H9 (cell line): ENCODE measurements around the gene LTBP2. TPM values are rescaled to one million over a fixed set of nuclear protein-coding genes. Genes with fewer than 3 reads are reported as not detected.
A peak's percentile ranks its signal among the peaks of the same experiment; 100 is the strongest.

Experiments
- DNase-seq: peaks from one replicate; pipeline ENCODE4 v3.0.0-alpha.2; 2017
- H2AFZ ChIP-seq: one replicate; pipeline ENCODE4 v1.6.1; 2013; ENCODE audit warnings: mild to moderate bottlenecking, low read length, control low read depth, moderate library complexity
- H2AK5ac ChIP-seq: 2 replicates; pipeline ENCODE4 v1.6.1; 2013; ENCODE audit warnings: low read length, control low read depth, mixed read lengths; ENCODE audit not compliant: insufficient read length
- H2BK120ac ChIP-seq: one replicate; pipeline ENCODE4 v1.6.1; 2013; ENCODE audit warnings: low read depth, mild to moderate bottlenecking, low read length, control low read depth, inconsistent platforms; ENCODE audit not compliant: poor library complexity, severe bottlenecking
- H2BK12ac ChIP-seq: 2 replicates; pipeline ENCODE4 v1.6.1; 2013; ENCODE audit warnings: low read length, control low read depth, mixed read lengths, low read depth; ENCODE audit not compliant: insufficient read length
- H2BK15ac ChIP-seq: 2 replicates; pipeline ENCODE4 v1.6.1; 2013; ENCODE audit warnings: low read depth, low read length, control low read depth
- H2BK20ac ChIP-seq: one replicate; pipeline ENCODE4 v1.6.1; 2013; ENCODE audit warnings: low read depth, mild to moderate bottlenecking, low read length, control low read depth, inconsistent platforms; ENCODE audit not compliant: poor library complexity, severe bottlenecking
- H2BK5ac ChIP-seq: 2 replicates; pipeline ENCODE4 v1.6.1; 2013; ENCODE audit warnings: low read length, control low read depth, mixed read lengths; ENCODE audit not compliant: insufficient read length
- H3K14ac ChIP-seq: 2 replicates; pipeline ENCODE4 v1.6.1; 2013; ENCODE audit warnings: low read length, control low read depth; ENCODE audit not compliant: insufficient read depth
- H3K18ac ChIP-seq: 2 replicates; pipeline ENCODE4 v1.6.1; 2013; ENCODE audit warnings: low read depth, mild to moderate bottlenecking, mixed read lengths, low read length, control low read depth; ENCODE audit not compliant: insufficient read length
- H3K23ac ChIP-seq: 2 replicates; pipeline ENCODE4 v1.6.1; 2013; ENCODE audit warnings: low read length, control low read depth, mixed read lengths, low read depth; ENCODE audit not compliant: insufficient read length
- H3K23me2 ChIP-seq: 2 replicates; pipeline ENCODE4 v1.6.1; 2013; ENCODE audit warnings: low read depth, mild to moderate bottlenecking, mixed read lengths, low read length, control low read depth; ENCODE audit not compliant: insufficient read length, poor library complexity, severe bottlenecking
- H3K27ac ChIP-seq: 2 replicates; pipeline ENCODE4 v1.5.1; 2013; ENCODE audit warnings: low read length, control low read depth, mixed read lengths, low read depth; ENCODE audit not compliant: insufficient read length
- H3K27me3 ChIP-seq: 2 replicates; pipeline ENCODE4 v1.6.1; 2013; ENCODE audit warnings: low read length, control low read depth, inconsistent platforms; ENCODE audit not compliant: insufficient read depth
- H3K4ac ChIP-seq: 2 replicates; pipeline ENCODE4 v1.6.1; 2013; ENCODE audit warnings: low read depth, mild to moderate bottlenecking, control low read depth, inconsistent platforms, low read length, moderate library complexity
- H3K4me1 ChIP-seq: 2 replicates; pipeline ENCODE4 v1.6.1; 2013; ENCODE audit warnings: low read length, control low read depth, inconsistent platforms; ENCODE audit not compliant: insufficient read depth
- H3K4me2 ChIP-seq: 2 replicates; pipeline ENCODE4 v1.6.1; 2013; ENCODE audit warnings: low read length, control low read depth, mixed read lengths; ENCODE audit not compliant: insufficient read length, insufficient read depth
- H3K56ac ChIP-seq: 2 replicates; pipeline ENCODE4 v1.6.1; 2013; ENCODE audit warnings: low read depth, mild to moderate bottlenecking, mixed read lengths, low read length, control low read depth; ENCODE audit not compliant: insufficient read length
- H3K79me1 ChIP-seq: 2 replicates; pipeline ENCODE4 v1.6.1; 2013; ENCODE audit warnings: low read depth, mild to moderate bottlenecking, moderate library complexity, low read length, control low read depth, inconsistent platforms; ENCODE audit not compliant: insufficient read depth, poor library complexity, severe bottlenecking
- H3K79me2 ChIP-seq: 2 replicates; pipeline ENCODE4 v1.6.1; 2013; ENCODE audit warnings: low read length, control low read depth, inconsistent platforms; ENCODE audit not compliant: insufficient read depth
- H3K9ac ChIP-seq: 2 replicates; pipeline ENCODE4 v1.6.1; 2013; ENCODE audit warnings: low read length, control low read depth, mixed read lengths; ENCODE audit not compliant: insufficient read length; ENCODE audit errors: extremely low read depth
- H3K9me3 ChIP-seq: one replicate; pipeline ENCODE4 v1.6.1; 2013; ENCODE audit warnings: low read depth, low read length, inconsistent platforms; ENCODE audit not compliant: control insufficient read depth
- H3T11ph ChIP-seq: one replicate; pipeline ENCODE4 v1.6.1; 2013; ENCODE audit warnings: mild to moderate bottlenecking, low read length, control low read depth, inconsistent platforms
- H4K20me1 ChIP-seq: one replicate; pipeline ENCODE4 v1.6.1; 2013; ENCODE audit not compliant: control insufficient read depth, insufficient read length, insufficient read depth
- H4K5ac ChIP-seq: 2 replicates; pipeline ENCODE4 v1.6.1; 2013; ENCODE audit warnings: low read depth, mild to moderate bottlenecking, mixed read lengths, low read length, control low read depth; ENCODE audit not compliant: insufficient read length
- H4K8ac ChIP-seq: replicated peaks from 2 replicates; pipeline ENCODE4 v1.6.1; 2013; ENCODE audit warnings: low read length, control low read depth, mixed read lengths, low read depth; ENCODE audit not compliant: insufficient read length
- H4K91ac ChIP-seq: 2 replicates; pipeline ENCODE4 v1.6.1; 2013; ENCODE audit warnings: low read depth, mild to moderate bottlenecking, moderate library complexity, mixed read lengths, low read length, control low read depth; ENCODE audit not compliant: insufficient read length
- H3K27ac Mint-ChIP-seq, 3 experiments: 2 replicates in 2 of 3; 3 replicates in 1 of 3; pipeline ENCODE4 v1.8.0; 2020 to 2021; ENCODE audit warnings: mixed read lengths in 3 of 3, mild to moderate bottlenecking in 1 of 3, moderate library complexity in 1 of 3
- H3K27me3 Mint-ChIP-seq: 2 replicates; pipeline ENCODE4 v1.8.0; 2021; ENCODE audit warnings: low read depth, mild to moderate bottlenecking, moderate library complexity, mixed read lengths
- H3K36me3 Mint-ChIP-seq, 3 experiments: 2 replicates in 2 of 3; 3 replicates in 1 of 3; pipeline ENCODE4 v1.8.0; 2020 to 2021; ENCODE audit warnings: low read depth in 3 of 3, mixed read lengths in 3 of 3; ENCODE audit not compliant: insufficient read depth in 1 of 3
- H3K4me1 Mint-ChIP-seq, 2 experiments: 2 replicates each; pipeline ENCODE4 v1.8.0; 2020; ENCODE audit warnings: mixed read lengths in 2 of 2
- H3K4me3 Mint-ChIP-seq, 2 experiments: 2 replicates in 1 of 2; 3 replicates in 1 of 2; pipeline ENCODE4 v1.8.0; 2020 to 2021; ENCODE audit warnings: mild to moderate bottlenecking in 2 of 2, mixed read lengths in 2 of 2, moderate library complexity in 1 of 2
- H3K9me3 Mint-ChIP-seq, 2 experiments: 2 replicates in 1 of 2; 3 replicates in 1 of 2; pipeline ENCODE4 v1.8.0; 2020; ENCODE audit warnings: mild to moderate bottlenecking in 2 of 2, mixed read lengths in 2 of 2, moderate library complexity in 1 of 2
- CTCF ChIP-seq: fragments of 200-600 bp; sonication (generic); conservative IDR thresholded peaks from 3 replicates; pipeline ENCODE4 v1.8.0; 2021; ENCODE audit warnings: antibody characterized with exemption, mild to moderate bottlenecking
- WGBS: extraction: QIAGEN DNeasy Blood & Tissue Kit; methylation state at CpG from one replicate; pipeline ENCODE4 v1.1.7; 2013; ENCODE audit warnings: missing lambda C conversion rate, low lambda C conversion rate, mixed read lengths; ENCODE audit not compliant: insufficient read length; ENCODE audit errors: extremely low coverage; 5-methylcytosine and 5-hydroxymethylcytosine counted together
- total RNA-seq: library from RNA; stranded (reverse); gene quantifications from 2 replicates; pipeline ENCODE4 v1.2.1, GENCODE V29; 2021

The LTBP2 gene
- total RNA-seq, 1 experiment from 2014 or later, result 0.77 TPM

GRCh38 chr14:74653386-74654138 is 41.5 kb upstream of the LTBP2 start:
- no peak overlapping the region for H2AK5ac ChIP-seq
- no peak overlapping the region for H2AFZ ChIP-seq
- no peak overlapping the region for H4K5ac ChIP-seq
- no CpG with 5 or more reads among the region's 15 CpGs for WGBS
- no peaks in the 10 kb centered on the region for H3K79me2 ChIP-seq
- Mint-ChIP-seq H3K4me3 (no peak overlapping the region), H3K36me3 (peaks cover 0 to 9% (median 0%) of the 10 kb centered on the region in 3 experiments; a peak in 1 of 7 replicates), H3K9me3 (no peaks in the 10 kb centered on the region), H3K4me1 (peaks cover 5 to 7% of the 10 kb centered on the region in 2 experiments; a peak in 2 of 4 replicates), H3K27ac (peak overlapping the region in 2 of 3 experiments; percentile 57 to 77; a peak in 2 of 7 replicates), H3K27me3 (peaks cover 2% of the 10 kb centered on the region)
- no peak overlapping the region for H3K14ac ChIP-seq
- no peak overlapping the region for H2BK15ac ChIP-seq
- H3K56ac ChIP-seq, result no peak overlapping the region
- no peak overlapping the region for H4K8ac ChIP-seq
- no peaks in the 10 kb centered on the region for H3K23me2 ChIP-seq
- no peaks in the 10 kb centered on the region for H3K79me1 ChIP-seq
- no peak overlapping the region for H3K18ac ChIP-seq
- no peak overlapping the region for H2BK120ac ChIP-seq
- H4K20me1 ChIP-seq, result peaks cover 2% of the 10 kb centered on the region
- no peak overlapping the region for H2BK20ac ChIP-seq
- H3K23ac ChIP-seq, result no peak overlapping the region
- H3K4me2 ChIP-seq, result no peak overlapping the region
- no peak for TF ChIP-seq CTCF
- H3K27me3 ChIP-seq, result no peaks in the 10 kb centered on the region
- no peak overlapping the region for H3K27ac ChIP-seq
- no peak overlapping the region for H2BK5ac ChIP-seq
- no peak overlapping the region for H3T11ph ChIP-seq
- H3K9me3 ChIP-seq, result no peaks in the 10 kb centered on the region
- no peak overlapping the region for H4K91ac ChIP-seq
- H2BK12ac ChIP-seq, result no peak overlapping the region
- no peak for DNase-seq
- no peak overlapping the region for H3K9ac ChIP-seq
- H3K4ac ChIP-seq, result no peak overlapping the region
- no peaks in the 10 kb centered on the region for H3K4me1 ChIP-seq
